ENCODE results near the gene CHURC1. TPM values are rescaled to one million over a fixed set of nuclear protein-coding genes. Genes with fewer than 3 reads are reported as not detected.
A peak's percentile ranks its signal among the peaks of the same experiment; 100 is the strongest.

The CHURC1 gene
- total and polyA plus RNA-seq, 2 experiments from 2014 or later = 69.1 to 162 TPM

- no peak overlapping the region for H3K4me3 ChIP-seq
- DNase-seq = no peak
- TF ChIP-seq EZH2phosphoT487 (IDR thresholded peaks at IDR 0.05; ENCODE audit: insufficient read depth, low read depth) (no peak), EZH2 (IDR thresholded peaks at IDR 0.05; ENCODE audit: insufficient read depth, poor library complexity, severe bottlenecking) (no peak)
- 95% methylated on average over 7 of the region's 7 CpGs for WGBS, 2 experiments (ENCODE audit: low coverage in 1 of 2, low lambda C conversion rate in 2 of 2, missing lambda C conversion rate in 2 of 2)
- no peaks in the 10 kb centered on the region for H3K9me3 ChIP-seq (ENCODE audit: low read depth)
- H3K27ac ChIP-seq = no peak overlapping the region
- in situ Hi-C loops (cut with MboI) = no loop called here
- H3K4me1 ChIP-seq (ENCODE audit: insufficient read depth) = peaks cover 7% of the 10 kb centered on the region; the same call in 1 of the 2 replicates
- H3K9ac ChIP-seq = no peak overlapping the region
- peaks cover 81% of the 10 kb centered on the region for H3K79me2 ChIP-seq (ENCODE audit: insufficient read depth)
- H3K9me2 ChIP-seq (ENCODE audit: insufficient read depth) = no peaks in the 10 kb centered on the region
- no peaks in the 10 kb centered on the region for H4K20me1 ChIP-seq (ENCODE audit: insufficient read depth)
- no peak overlapping the region for H3K4me2 ChIP-seq (ENCODE audit: unreplicated experiment)
- H2AFZ ChIP-seq = no peak overlapping the region
- H3F3A ChIP-seq (ENCODE audit: insufficient read depth) = no peaks in the 10 kb centered on the region
- no peaks in the 10 kb centered on the region for H3K27me3 ChIP-seq (replicated peaks; ENCODE audit: insufficient read depth)
- peaks cover 63% of the 10 kb centered on the region for H3K36me3 ChIP-seq (ENCODE audit: low read depth)
Measured at GRCh38 chr14:64928239-64929013, 14.2 kb downstream of the CHURC1 start.

GRCh38 chr14:64929014-64929359 is 14.7 kb downstream of the CHURC1 start:
- no peak overlapping the region for H2AFZ ChIP-seq
- H3K4me3 ChIP-seq = no peak overlapping the region
- H3K4me2 ChIP-seq (ENCODE audit: unreplicated experiment) = no peak overlapping the region
- no peaks in the 10 kb centered on the region for H3K9me2 ChIP-seq (ENCODE audit: insufficient read depth)
- H3K9ac ChIP-seq = no peak overlapping the region
- H3K9me3 ChIP-seq (ENCODE audit: low read depth) = no peaks in the 10 kb centered on the region
- no peak overlapping the region for H3K27ac ChIP-seq
- H3K36me3 ChIP-seq (ENCODE audit: low read depth) = peaks cover 61% of the 10 kb centered on the region
- in situ Hi-C loops (cut with MboI) = no loop called here
- H3K4me1 ChIP-seq (ENCODE audit: insufficient read depth) = peaks cover 7% of the 10 kb centered on the region; the same call in 1 of the 2 replicates
- H3F3A ChIP-seq (ENCODE audit: insufficient read depth) = no peaks in the 10 kb centered on the region
- no peak for DNase-seq
- peaks cover 78% of the 10 kb centered on the region for H3K79me2 ChIP-seq (ENCODE audit: insufficient read depth)
- no peak for TF ChIP-seq EZH2phosphoT487 (IDR thresholded peaks at IDR 0.05; ENCODE audit: insufficient read depth, low read depth)
- no peak for TF ChIP-seq EZH2 (IDR thresholded peaks at IDR 0.05; ENCODE audit: insufficient read depth, poor library complexity, severe bottlenecking)
- no peaks in the 10 kb centered on the region for H3K27me3 ChIP-seq (replicated peaks; ENCODE audit: insufficient read depth)
- H4K20me1 ChIP-seq (ENCODE audit: insufficient read depth) = no peaks in the 10 kb centered on the region
- WGBS, 2 experiments (ENCODE audit: low coverage in 1 of 2, low lambda C conversion rate in 2 of 2, missing lambda C conversion rate in 2 of 2) = 88 to 94% methylated on average over 3 of the region's 3 CpGs

- no peak overlapping the region for H3K9ac ChIP-seq
- no peak for TF ChIP-seq EZH2phosphoT487 (IDR thresholded peaks at IDR 0.05; ENCODE audit: insufficient read depth, low read depth)
- H3K9me2 ChIP-seq (ENCODE audit: insufficient read depth) = no peaks in the 10 kb centered on the region
- no peak overlapping the region for H2AFZ ChIP-seq
- no peak overlapping the region for H3K4me3 ChIP-seq
- DNase-seq = peak; percentile 53
- peaks cover 65% of the 10 kb centered on the region for H3K79me2 ChIP-seq (ENCODE audit: insufficient read depth)
- H3K9me3 ChIP-seq (ENCODE audit: low read depth) = no peaks in the 10 kb centered on the region
- H3K27ac ChIP-seq = no peak overlapping the region
- H3K36me3 ChIP-seq (ENCODE audit: low read depth) = peaks cover 48% of the 10 kb centered on the region
- H3F3A ChIP-seq (ENCODE audit: insufficient read depth) = no peaks in the 10 kb centered on the region
- 87 to 89% methylated on average over 3 of the region's 3 CpGs for WGBS, 2 experiments (ENCODE audit: low coverage in 1 of 2, low lambda C conversion rate in 2 of 2, missing lambda C conversion rate in 2 of 2)
- no peaks in the 10 kb centered on the region for H3K27me3 ChIP-seq (replicated peaks; ENCODE audit: insufficient read depth)
- H4K20me1 ChIP-seq (ENCODE audit: insufficient read depth) = no peaks in the 10 kb centered on the region
- no peak overlapping the region for H3K4me2 ChIP-seq (ENCODE audit: unreplicated experiment)
- in situ Hi-C loops (cut with MboI) = no loop called here
- peaks cover 7% of the 10 kb centered on the region; the same call in 1 of the 2 replicates for H3K4me1 ChIP-seq (ENCODE audit: insufficient read depth)
Measured at GRCh38 chr14:64930085-64930843, 16.0 kb downstream of the CHURC1 start.

GRCh38 chr14:64931123-64931522 is 16.9 kb downstream of the CHURC1 start:
- in situ Hi-C loops (cut with MboI) = no loop called here
- no peaks in the 10 kb centered on the region for H3K27me3 ChIP-seq (replicated peaks; ENCODE audit: insufficient read depth)
- H3K9me3 ChIP-seq (ENCODE audit: low read depth) = no peaks in the 10 kb centered on the region
- TF ChIP-seq EZH2 (IDR thresholded peaks at IDR 0.05; ENCODE audit: insufficient read depth, poor library complexity, severe bottlenecking) (no peak), EZH2phosphoT487 (IDR thresholded peaks at IDR 0.05; ENCODE audit: insufficient read depth, low read depth) (no peak)
- no peaks in the 10 kb centered on the region for H3F3A ChIP-seq (ENCODE audit: insufficient read depth)
- peaks cover 7% of the 10 kb centered on the region; the same call in 1 of the 2 replicates for H3K4me1 ChIP-seq (ENCODE audit: insufficient read depth)
- no peak overlapping the region for H3K4me2 ChIP-seq (ENCODE audit: unreplicated experiment)
- H3K27ac ChIP-seq = no peak overlapping the region
- H3K4me3 ChIP-seq = no peak overlapping the region
- H3K36me3 ChIP-seq (ENCODE audit: low read depth) = peaks cover 40% of the 10 kb centered on the region
- no peak for DNase-seq
- peaks cover 63% of the 10 kb centered on the region for H3K79me2 ChIP-seq (ENCODE audit: insufficient read depth)
- H2AFZ ChIP-seq = no peak overlapping the region
- no peaks in the 10 kb centered on the region for H3K9me2 ChIP-seq (ENCODE audit: insufficient read depth)
- H3K9ac ChIP-seq = no peak overlapping the region
- WGBS, 2 experiments (ENCODE audit: low coverage in 1 of 2, low lambda C conversion rate in 2 of 2, missing lambda C conversion rate in 2 of 2) = 96 to 100% methylated on average over 2 of the region's 2 CpGs
- no peaks in the 10 kb centered on the region for H4K20me1 ChIP-seq (ENCODE audit: insufficient read depth)

All from GM23248 (cell line).